ENCODE results near the gene RASGRP3. TPM values are rescaled to one million over a fixed set of nuclear protein-coding genes. Genes with fewer than 3 reads are reported as not detected.

The RASGRP3 gene
- total RNA-seq (2022; extraction: Qiagen RNA extraction; ENCODE audit: low read depth): 0.89 to 1.7 TPM (median 1.0 TPM) in 5 replicates

GRCh38 chr2:33476131-33476792, at the start of gene RASGRP3:
TSS of gene RASGRP3 (plus strand) at chr2:33476649. CDS start at chr2:33515137, 38,488 bp downstream.

GRCh38 chr2:33599175-33599942, 122.9 kb downstream of the RASGRP3 start, which contains the start of gene FAM98A:
TSS of gene FAM98A (minus strand) at chr2:33599299. CDS start at chr2:33599221, 78 bp downstream.

Other genes starting within 250 kb of the RASGRP3 start
- gene FAM98A, start 122.7 kb downstream of the RASGRP3 start, total RNA-seq (2022; extraction: Qiagen RNA extraction; ENCODE audit: low read depth): 64.3 to 142 TPM (median 72.5 TPM) in 5 replicates